HG03039 (cell line): ENCODE measurements around the gene APOB.
"Not testable (repeated sequence)": the region's sequence is repeated elsewhere in the genome, so short reads cannot be mapped to it uniquely, and the experiment has no call there.

Experiments
- ATAC-seq: cut with Tn5 transposase; IDR thresholded peaks from one replicate; pipeline ENCODE4 v1.9.1; 2021; ENCODE audit warnings: mild to moderate bottlenecking, moderate library complexity; ENCODE audit not compliant: unreplicated experiment

Gene APOB

DNA sequence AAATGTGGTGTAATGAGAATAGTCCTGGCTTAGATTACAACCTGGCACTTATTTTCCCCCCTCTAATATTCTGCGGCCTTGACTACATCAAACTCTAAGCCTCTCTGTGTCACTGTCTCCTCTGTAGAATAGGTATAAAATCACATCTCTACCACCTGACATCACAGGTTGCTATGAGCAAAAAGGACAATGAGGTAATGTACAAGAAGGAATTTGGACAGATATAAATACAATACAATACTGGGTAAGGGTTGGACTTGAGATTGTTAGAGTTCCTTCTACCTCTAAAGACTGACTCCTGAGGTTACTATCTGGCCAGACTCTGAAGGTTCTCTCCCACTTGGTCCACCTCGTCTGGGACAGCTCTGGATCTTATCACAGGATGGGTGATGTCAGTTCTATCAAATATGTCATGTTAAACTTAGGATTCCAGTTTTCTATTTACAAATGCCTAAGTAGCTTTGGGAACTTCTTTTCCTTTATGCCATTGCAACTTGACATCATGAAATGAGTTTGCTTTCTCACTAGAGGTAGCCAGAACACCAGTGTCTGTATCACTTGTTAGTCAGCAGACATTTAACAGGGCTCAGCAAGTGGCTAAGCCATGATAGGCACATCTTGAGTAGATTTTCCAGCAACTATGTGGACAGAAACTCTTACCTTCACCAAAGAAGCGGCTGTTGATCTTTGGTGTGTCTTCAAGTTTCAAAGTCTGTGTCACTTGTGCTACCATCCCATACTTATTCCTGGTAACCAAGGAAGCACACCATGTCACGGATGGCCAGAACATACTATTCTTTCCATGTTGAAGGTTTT is 9.5 kb downstream of the APOB start:
- ATAC-seq, result no peak

DNA sequence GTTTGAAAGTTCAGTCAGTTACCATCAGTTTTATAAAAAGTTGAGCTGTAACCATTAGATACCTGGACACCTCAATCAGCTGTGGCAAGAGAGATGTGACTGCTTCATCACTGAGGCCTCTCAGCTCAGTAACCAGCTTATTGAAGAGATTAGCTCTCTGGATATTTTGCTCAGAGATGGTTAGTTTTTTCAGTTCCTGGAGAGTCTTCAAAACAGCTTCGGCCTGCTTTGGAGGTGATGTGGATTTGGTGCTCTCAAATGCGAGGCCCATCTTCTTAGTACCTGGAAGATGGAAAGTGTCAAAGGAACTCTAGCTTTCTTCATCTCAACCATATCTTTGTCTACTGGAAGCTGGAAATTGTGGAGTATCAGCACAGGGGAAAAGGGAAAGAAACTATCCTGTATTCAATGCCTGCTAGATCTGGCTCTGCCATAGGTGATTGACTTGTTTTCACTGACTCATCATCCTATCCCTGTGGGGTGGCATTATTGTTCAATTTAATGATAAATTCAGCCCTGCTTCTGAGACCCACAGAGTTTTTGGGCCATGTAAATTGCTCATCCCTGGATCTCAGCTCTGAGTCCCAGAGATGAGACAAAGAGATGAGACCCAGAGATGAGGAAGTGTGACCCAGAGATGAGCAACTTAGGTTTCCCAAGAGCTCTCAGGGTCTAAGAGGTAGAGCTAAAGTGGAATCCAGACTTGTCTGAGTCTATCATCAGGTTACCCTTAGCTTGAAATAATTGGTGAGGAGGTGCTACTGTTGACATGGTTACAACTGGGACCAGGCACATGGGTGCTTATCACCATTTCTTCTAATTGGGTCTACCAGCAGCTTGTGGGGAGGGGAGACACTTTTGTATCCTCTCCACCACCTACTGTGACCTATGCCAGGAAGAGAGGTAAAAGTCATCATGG is 10.4 kb downstream of the APOB start:
- ATAC-seq, result no peak

DNA sequence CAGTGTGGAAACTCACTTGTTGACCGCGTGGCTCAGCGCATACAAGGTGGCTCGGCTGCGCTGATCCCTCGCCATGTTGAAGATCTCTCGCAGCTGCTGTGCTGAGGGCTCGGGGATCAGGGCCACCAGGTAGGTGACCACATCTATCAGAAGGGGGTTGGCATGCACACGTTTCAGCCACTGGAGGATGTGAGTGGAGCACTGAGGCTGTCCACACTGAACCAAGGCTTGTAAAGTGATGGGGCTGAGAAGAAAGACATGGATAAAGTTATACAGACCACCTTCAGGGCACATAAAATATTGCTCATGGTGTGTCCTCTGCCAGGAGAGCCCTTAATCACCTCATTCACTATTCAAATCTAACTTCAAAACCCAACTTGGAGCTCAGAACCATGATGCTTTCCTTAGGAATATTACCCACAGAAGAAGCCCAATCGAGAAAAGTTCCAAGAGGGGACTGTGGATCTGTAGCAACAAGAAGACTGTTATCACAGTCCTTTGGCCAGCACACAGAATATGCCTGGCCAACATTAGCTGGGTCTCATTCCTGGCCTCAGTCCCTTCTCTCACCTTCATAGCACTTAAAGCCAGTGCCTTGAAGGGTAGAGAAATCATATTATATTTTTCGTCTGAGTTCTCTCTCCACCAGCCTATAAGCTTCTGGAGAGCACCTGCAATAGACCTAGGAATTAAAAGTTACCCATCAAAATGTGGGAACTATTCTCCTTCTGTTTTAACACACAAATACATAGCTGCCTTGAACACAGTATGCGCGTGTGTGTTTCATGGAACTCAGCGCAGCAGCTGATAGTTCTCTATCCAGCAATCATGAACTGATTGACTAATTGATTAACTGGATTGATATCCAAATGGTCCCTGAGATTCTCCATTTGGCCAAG is 11.3 kb downstream of the APOB start:
- ATAC-seq, result no peak

DNA sequence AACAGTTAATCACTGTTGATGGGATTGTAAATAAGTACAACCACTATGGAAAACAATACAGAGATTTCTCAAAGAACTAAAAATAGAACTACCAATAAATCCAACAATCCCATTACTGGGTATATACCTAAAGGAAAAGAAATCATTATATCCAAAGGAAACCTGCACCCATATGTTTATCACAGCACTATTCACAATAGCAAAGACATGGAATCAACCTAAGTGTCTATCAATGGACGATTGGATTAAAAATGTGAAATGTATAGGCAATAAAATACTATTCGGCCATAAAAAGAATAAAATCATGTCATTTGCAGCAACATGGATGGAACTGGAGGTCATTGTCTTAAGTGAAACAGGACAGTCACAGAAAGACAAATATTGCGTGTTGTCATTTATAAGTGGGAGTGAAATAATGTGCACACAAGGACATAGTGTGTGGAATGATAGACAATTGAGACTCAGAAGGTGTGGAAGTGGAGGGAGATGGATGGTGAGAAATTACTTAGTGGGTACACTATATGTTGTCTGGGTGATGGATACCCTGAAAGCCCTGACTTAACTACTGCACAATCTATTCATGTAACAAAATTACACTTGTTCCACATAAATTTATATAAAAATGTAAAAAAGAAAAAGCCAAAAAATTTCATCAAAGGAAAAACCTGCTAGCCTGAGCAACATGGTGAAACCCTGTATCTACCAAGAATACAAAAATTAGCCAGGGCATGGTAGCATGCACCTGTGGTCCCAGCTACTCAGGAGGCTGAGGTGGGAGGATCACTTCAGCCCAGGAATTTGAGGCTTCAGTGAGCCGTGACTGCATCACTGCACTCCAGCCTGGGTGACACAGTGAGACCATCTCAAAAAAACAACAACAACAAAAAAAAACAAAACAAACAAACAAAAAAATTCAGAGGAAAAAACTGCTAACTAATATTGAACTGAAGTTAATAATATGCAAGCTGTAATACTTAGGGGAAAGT is 12.6 kb downstream of the APOB start:
- ATAC-seq, result no peak

DNA sequence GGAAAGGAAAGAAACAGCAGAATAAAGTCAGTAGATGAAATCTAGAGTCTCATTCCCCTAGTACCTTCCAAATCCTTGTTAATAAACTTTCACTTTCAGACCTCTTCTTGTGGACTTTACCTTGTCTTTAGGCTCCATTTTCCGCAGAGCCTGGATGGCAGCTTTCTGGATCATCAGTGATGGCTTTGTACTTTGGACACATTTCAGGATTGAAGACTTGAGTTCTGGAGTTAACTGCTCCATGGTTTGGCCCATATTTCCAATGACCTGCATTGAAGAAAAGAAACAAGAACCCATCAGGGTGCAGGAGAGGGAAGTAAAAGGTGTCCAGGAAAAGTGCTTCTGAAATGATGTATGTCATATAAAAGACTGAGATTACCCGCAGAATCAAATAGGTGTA is 14.4 kb downstream of the APOB start:
- ATAC-seq, result no peak

DNA sequence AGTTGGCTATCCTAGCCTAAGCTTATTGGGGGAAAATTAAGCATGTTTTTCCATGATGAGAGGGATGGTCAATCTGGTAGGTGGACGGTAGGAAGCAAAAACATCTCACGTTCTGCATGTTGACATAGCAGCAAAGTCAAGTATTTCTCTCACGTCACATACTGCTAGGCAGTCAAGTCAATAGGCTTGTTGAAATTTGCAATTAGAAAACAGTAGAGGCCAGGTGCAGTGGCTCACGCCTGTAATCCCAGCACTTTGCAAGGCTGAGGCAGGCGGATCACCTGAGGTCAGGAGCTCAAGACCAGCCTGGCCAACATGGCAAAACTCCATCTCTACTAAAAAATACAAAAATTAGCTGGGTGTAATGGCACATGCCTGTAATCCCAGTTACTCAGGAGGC is 14.9 kb downstream of the APOB start:
- not testable (repeated sequence) for ATAC-seq

DNA sequence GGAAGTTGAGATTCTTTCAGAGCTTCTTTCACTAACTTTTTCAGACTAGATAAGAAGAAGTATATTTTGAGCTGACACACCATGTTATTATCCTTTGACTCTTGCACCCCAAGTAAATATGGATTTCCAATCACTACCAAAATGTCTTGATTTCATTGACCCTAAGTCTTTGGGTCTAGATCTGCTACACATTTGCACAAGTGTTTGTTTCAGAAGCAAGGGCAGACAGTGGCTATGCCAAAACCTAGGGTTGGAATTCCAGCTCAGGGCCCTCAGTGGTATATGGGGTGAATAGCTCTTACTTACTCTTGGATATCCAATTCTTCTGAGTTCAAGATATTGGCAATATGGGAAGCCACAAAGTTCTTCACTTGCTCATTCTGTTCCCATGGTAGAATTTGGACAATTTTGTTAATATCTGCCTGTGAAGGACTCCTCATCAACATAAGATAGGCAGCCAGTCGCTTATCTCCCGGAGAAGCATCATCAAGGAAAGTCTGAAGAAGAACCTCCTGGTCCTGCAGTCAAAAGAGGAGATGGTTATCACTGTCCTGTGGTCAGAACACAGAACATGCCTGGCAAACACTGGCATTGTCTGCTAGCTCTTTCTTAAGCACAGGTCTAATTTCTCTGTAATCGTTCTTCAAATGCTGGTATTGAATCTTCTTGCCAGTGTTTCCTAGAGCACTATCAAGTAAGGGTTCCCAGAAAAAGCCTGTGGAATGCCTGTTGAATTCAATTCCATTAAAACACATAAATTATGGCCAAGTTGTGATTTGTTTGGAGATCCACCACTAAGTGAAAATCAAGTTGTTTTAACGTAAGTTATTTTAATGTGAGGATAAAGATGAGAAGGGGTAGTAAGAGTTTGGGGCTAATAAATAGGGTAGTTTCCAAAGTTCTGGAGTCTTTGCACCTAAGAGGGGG is 15.6 kb downstream of the APOB start:
- no peak for ATAC-seq

DNA sequence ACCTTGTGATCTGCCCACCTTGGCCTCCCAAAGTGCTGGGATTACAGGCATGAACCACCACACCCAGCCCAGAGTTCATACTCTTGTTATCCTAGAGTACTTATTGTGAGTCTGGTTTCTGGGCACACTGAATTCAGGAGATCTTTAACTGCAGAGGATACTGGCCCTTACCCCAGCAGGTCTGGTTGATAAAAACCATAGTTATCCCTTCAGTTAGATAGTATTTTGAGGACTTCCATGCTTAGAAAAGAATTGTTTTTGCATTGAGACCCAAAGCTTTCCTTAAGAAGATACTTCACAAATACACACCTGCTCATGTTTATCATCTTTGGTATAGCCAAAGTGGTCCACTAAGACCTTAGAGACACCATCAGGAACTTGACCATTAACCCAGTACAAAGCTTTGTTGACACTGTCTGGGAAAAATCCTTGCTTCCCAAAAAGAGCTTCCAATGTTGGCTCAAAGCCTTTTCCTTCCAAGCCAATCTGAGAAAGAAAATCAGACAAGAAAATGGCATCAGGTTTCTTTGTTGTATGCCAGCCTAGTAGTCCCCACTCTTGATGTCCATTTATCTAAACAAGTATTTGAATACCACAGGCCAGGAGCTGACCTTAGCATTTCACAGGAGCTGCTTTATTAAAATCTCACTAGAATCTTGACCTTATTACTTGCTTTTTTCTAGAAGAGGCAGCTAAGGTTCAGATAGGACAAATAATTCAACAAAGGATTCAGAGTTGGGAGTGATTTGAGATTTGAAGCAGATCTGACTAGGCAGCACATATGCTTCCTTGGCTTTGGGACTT is 17.2 kb downstream of the APOB start:
- no peak for ATAC-seq

DNA sequence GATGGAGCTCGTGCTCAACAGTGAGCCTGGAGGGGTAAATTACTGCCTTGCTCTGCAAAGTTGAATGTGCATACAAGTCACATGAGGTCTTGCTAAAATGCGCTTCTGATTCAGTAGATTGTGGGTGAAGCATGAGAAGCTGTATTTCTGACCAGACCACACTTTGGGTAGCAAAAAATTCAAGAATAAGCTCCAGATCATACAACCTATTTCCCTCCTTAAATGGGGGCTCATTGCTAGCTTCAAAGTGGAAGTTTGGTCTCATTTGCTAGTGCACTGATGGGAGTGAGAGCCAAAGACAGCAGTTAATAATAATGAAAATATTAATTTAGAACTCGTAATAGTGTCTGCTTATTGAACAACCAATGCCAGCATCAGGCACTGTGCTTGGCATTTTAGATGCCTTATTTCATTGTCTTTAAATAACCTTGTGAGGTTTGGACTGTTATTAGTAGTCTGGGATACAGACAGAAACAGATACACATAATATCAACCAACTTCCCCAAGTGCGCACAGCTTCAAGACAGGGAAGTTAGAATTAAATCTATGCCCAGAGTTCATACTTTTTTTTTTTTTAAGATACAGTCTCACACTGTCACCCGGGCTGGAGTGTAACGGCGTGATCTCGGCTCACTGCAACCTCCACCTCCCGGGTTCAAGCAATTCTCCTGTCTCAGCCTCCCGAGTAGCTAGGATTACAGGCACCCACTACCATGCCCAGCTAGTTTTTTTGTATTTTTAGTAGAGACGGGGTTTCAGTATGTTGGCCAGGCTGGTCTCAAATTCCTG is 18.0 kb downstream of the APOB start:
- ATAC-seq, result no peak

DNA sequence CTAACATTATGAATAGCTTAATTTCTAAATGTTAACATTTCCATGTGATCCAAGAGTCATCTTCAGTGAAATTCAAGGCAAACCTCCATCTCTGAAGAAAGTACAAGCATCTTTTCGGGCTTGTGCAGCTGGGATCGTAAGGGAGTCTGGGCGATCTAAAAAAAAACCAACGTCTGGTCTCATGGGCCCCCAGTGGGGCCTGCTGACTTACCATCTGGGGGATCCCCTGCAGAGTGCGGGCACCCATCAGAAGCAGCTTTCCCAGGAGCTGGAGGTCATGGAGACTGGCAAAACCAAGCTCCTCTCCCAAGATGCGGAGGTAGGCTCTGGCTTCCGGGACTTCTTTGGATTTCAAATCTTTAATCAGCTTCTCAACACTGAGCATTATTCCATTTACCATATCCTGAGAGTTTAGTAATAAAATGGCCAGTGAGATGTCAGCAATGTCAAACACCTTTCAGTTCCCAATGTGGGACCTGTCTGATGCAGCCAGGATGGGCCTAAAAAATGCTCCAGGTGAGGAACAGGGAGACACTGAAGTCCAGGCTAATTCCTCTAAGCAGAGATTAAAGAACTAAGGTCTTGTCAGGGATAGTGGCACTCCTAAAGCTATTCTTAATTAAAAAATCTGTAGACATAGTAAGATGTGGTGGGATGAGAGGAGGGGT is 19.0 kb downstream of the APOB start:
- no peak for ATAC-seq

DNA sequence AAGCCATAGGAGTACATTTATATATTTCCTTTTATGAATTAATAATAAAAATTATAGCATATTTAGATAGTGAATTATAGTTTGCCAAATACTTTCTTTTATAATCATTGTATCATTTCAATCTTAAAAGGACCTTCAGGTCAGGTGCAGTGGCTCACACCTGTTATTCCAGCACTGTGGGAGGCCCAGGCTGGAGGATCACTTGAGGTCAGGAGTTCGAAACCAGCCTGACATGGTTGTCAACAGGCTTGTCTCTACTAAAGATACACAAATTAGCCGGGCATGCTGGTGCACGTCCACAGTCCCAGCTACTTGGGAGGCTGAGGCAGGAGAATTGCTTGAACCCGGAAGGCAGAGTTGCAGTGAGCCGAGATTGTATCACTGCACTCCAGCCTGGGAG is 19.7 kb downstream of the APOB start:
- ATAC-seq, result no peak

DNA sequence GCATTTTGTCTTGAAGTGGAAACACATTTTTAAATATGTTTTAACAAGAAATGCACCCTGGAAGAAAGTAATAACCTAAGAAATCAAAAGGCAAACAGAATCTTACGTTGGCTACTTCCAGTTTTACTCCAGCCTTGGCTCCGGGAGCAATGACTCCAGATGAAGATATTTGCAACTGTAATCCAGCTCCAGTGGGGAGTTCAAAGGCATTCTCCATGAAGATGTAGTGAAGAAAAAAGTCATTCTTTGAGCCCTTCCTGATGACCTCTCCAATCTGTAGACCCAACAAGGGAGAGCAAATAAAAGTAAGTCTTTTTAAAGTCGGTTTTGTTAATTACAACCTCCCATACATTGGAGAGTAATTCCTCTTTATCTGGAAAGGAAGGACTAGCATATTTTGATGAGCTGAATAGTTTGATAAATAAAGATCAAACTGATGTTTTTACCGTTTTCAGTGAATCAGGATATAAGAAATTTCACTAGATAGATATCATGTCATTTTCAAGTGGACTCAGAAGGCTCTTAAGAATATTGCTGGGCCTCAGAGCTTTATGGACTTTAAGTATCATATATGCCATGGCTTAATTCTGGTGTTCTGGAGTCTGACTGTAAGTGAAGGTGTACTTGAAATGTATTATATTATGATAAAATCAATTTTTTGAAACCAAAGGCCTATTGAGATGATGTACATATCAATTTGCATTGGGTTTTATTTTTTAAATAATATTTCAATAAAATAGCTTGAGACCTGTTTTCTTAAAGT is 20.3 kb downstream of the APOB start:
- ATAC-seq, result no peak

DNA sequence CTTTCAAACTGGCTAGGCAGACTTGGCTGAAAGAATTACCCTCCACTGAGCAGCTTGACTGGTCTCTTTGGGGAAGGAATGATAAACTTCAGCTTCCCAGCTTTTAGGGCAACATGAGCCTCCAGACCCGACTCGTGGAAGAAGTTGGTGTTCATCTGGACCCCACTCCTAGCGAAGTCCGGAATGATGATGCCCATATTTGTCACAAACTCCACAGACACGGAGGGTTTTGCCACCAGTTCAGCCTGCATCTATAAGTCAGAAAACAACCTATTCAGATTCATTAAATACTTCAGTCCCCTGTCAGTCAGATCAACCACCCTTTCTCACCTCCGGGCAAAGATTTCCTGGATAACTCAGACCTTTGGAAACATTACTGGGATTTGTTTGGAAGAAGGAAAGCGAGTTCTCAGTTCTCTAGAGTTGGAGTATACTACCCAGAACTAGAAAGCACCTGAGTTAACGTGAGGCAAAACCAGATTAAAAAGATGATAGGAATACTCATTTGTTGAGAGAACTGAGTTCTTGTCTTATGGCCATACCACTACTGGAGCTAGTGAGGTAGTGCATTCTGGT is 21.0 kb downstream of the APOB start:
- no peak for ATAC-seq

DNA sequence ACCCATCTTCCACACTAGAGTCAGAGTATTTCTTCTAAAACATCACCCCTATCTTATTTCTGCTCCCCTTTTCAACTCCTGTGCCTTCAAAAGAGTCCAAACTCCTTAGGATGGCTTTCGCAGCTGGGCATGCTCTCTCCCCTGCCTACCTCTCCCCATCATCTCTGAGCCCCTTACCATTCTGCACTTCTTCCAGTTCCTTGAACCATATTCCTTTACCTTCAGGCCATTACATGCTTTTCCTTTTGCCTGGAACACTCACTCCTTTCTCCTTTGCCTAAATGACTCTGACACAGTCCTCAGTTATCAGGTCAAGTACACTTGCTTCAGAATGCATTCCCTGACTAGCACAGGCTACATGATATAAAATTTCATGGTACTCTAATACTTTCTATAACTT is 22.4 kb downstream of the APOB start:
- ATAC-seq, result no peak

DNA sequence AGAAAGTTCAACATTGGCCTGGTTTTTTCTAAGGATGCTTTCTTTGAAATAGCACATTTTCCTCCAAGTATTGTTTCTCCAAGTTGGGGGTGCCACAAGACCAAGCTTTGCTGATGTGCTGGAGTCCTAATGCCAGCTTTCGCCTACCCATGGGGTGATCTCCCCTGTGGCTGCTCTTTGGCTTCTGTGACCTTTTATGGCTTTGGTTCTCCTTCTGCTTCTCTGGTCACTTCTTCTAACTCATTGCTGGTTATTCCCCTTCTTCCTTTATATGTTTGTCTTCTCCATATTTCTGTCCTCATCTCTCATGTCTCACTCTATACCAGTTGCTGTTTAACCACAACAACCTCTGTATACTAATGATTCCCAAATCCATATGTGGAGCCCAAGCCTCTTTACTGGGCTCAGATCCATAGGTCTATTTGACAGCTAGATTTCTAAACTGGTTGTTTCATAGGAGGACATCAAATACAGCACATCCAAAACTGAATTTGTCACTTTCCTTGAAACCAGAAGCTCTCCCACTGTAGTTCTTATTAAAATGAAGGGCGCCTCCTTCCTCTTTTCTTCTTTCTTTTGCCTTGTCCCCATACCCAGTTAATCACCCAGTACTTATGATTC is 23.1 kb downstream of the APOB start:
- ATAC-seq, result no peak
